Measurements from ENCODE around the gene FBXO34. TPM values are rescaled to one million over a fixed set of nuclear protein-coding genes. Genes with fewer than 3 reads are reported as not detected.
A peak's percentile ranks its signal among the peaks of the same experiment; 100 is the strongest.

FBXO34 gene
- total RNA-seq, 2 donors from 2014 or later, result 44.1 to 51.6 TPM

DNA sequence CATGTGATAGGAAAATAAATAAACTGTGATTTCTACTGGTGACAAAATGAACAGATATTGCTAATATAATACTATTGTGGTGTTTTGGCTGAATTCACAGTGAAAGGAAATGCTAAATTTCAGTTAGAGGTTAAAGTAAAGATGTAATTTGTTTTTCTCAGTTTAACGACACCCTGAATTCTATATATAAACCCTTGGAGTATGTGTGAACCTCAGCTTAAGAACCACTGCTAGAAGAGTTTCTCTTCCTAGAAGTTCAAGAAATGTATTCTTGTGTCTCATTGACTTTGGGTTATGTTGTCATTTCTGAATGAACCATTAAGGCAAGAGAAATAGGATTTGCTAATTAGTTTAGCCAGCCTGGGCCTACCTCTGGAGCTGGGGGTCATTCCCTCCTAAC, 8.2 kb downstream of the FBXO34 start:
- Histone ChIP-seq H3K4me1 (ENCODE audit: control insufficient read depth, insufficient read depth, low read length) (peaks cover 3% of the 10 kb centered on the region), H3K9me3 (ENCODE audit: control insufficient read depth, low read length) (peaks cover 24% of the 10 kb centered on the region), H3K27me3 (ENCODE audit: control insufficient read depth, insufficient read depth, low read length, poor library complexity, severe bottlenecking) (no peaks in the 10 kb centered on the region), H3K4me3 (ENCODE audit: low read length) (peak overlapping the region; percentile 63), H3K27ac (ENCODE audit: low read depth, low read length) (no peak overlapping the region), H3K9ac (ENCODE audit: extremely low read depth, low read length, poor library complexity, severe bottlenecking) (no peak overlapping the region), H3K36me3 (ENCODE audit: control insufficient read depth, insufficient read depth, low read length) (peaks cover 63% of the 10 kb centered on the region)
- no peak for DNase-seq
- Mint-ChIP-seq H3K4me3 (no peak overlapping the region), H3K4me1 (peaks cover 47% of the 10 kb centered on the region), H3K36me3 (ENCODE audit: low read depth) (peaks cover 42% of the 10 kb centered on the region), H3K9me3 (peaks cover 17% of the 10 kb centered on the region), H3K27ac (no peak overlapping the region), H3K27me3 (ENCODE audit: insufficient read depth) (no peaks in the 10 kb centered on the region)
- TF ChIP-seq, protein P1, sequence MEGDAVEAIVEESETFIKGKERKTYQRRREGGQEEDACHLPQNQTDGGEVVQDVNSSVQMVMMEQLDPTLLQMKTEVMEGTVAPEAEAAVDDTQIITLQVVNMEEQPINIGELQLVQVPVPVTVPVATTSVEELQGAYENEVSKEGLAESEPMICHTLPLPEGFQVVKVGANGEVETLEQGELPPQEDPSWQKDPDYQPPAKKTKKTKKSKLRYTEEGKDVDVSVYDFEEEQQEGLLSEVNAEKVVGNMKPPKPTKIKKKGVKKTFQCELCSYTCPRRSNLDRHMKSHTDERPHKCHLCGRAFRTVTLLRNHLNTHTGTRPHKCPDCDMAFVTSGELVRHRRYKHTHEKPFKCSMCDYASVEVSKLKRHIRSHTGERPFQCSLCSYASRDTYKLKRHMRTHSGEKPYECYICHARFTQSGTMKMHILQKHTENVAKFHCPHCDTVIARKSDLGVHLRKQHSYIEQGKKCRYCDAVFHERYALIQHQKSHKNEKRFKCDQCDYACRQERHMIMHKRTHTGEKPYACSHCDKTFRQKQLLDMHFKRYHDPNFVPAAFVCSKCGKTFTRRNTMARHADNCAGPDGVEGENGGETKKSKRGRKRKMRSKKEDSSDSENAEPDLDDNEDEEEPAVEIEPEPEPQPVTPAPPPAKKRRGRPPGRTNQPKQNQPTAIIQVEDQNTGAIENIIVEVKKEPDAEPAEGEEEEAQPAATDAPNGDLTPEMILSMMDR (conservative IDR thresholded peaks at IDR 0.05), result no peak
- 100% methylated on average over 1 of the region's 1 CpG for WGBS, 2 experiments (ENCODE audit: insufficient coverage in 1 of 2, insufficient read length in 1 of 2)

DNA sequence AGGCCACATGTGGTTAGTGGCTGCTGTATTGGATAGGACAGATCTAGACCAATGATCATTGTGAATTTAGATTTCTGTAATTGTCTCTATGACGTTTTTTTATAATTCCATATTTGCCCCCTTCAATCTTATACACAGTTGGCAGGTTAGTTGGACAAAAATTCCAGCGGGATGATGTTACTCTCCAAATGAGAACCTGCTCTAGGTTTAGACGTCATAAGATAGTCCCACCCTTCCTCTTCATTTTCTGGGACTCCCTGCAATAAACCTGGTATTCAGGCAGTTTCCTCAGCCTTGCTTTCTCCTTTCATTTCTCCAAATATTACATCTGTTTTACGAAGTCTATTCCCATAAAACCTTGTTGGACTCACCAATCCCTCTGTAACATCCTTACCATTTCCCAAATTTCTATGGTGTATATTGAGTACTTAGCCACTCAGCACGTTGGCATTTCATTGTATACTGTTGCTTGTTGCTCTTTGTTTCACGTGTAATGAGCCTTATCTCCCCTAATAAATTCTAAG, 10.2 kb downstream of the FBXO34 start:
- Mint-ChIP-seq H3K36me3 (ENCODE audit: low read depth) (peaks cover 47% of the 10 kb centered on the region), H3K4me3 (no peak overlapping the region), H3K4me1 (peaks cover 53% of the 10 kb centered on the region), H3K27ac (no peak overlapping the region), H3K27me3 (ENCODE audit: insufficient read depth) (no peaks in the 10 kb centered on the region), H3K9me3 (peaks cover 6% of the 10 kb centered on the region)
- Histone ChIP-seq H3K27ac (ENCODE audit: low read depth, low read length) (no peak overlapping the region), H3K4me1 (ENCODE audit: control insufficient read depth, insufficient read depth, low read length) (peaks cover 3% of the 10 kb centered on the region), H3K9me3 (ENCODE audit: control insufficient read depth, low read length) (peaks cover 17% of the 10 kb centered on the region), H3K36me3 (ENCODE audit: control insufficient read depth, insufficient read depth, low read length) (peaks cover 76% of the 10 kb centered on the region), H3K9ac (ENCODE audit: extremely low read depth, low read length, poor library complexity, severe bottlenecking) (no peak overlapping the region), H3K4me3 (ENCODE audit: low read length) (no peak overlapping the region), H3K27me3 (ENCODE audit: control insufficient read depth, insufficient read depth, low read length, poor library complexity, severe bottlenecking) (no peaks in the 10 kb centered on the region)
- WGBS, 2 experiments (ENCODE audit: insufficient coverage in 1 of 2, insufficient read length in 1 of 2), result 92 to 100% methylated on average over 2 to 6 of the region's 6 CpGs
- TF ChIP-seq, protein P1 (conservative IDR thresholded peaks at IDR 0.05), result no peak
- no peak for DNase-seq

DNA sequence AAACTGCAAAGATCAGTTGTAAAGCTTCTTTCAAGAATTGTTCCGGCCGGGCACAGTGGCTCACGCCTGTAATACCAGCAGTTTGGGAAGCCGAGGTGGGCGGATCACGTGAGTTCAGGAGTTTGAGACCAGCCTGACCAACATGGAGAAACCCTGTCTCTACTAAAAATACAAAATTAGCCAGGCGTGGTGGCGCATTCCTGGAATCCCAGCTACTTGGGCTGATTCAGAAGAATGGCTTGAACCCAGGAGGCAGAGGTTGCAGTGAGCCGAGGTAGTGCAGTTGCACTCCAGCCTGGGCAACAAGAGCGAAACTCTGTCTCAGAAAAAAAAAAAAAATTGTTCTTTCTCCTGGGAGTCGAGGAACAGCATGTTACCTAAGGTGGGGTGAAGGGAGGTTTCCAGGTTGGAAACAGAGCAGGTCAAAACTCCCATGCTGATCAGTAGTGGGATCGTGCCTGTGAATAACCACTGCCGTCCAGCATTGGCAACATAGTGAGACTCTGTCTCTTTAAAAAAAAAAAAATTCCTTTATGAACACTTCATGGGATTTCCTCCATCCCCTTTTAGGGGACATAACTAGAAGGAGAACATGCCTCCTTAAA, 13.9 kb downstream of the FBXO34 start:
- Histone ChIP-seq H3K9me3 (ENCODE audit: control insufficient read depth, low read length) (peaks cover 2% of the 10 kb centered on the region), H3K27ac (ENCODE audit: low read depth, low read length) (no peak overlapping the region), H3K27me3 (ENCODE audit: control insufficient read depth, insufficient read depth, low read length, poor library complexity, severe bottlenecking) (no peaks in the 10 kb centered on the region), H3K36me3 (ENCODE audit: control insufficient read depth, insufficient read depth, low read length) (peaks cover 70% of the 10 kb centered on the region), H3K4me1 (ENCODE audit: control insufficient read depth, insufficient read depth, low read length) (no peaks in the 10 kb centered on the region), H3K4me3 (ENCODE audit: low read length) (no peak overlapping the region), H3K9ac (ENCODE audit: extremely low read depth, low read length, poor library complexity, severe bottlenecking) (no peak overlapping the region)
- H3K27me3 Mint-ChIP-seq (ENCODE audit: insufficient read depth), result no peaks in the 10 kb centered on the region
- peaks cover 35% of the 10 kb centered on the region for H3K4me1 Mint-ChIP-seq
- no peak overlapping the region for H3K4me3 Mint-ChIP-seq
- H3K27ac Mint-ChIP-seq, result peak overlapping the region; percentile 44
- TF ChIP-seq, protein P1 (conservative IDR thresholded peaks at IDR 0.05), result no peak
- WGBS, 2 experiments (ENCODE audit: insufficient coverage in 1 of 2, insufficient read length in 1 of 2), result 87 to 94% methylated on average over 7 to 13 of the region's 13 CpGs
- no peak for DNase-seq
- H3K9me3 Mint-ChIP-seq, result peaks cover 2% of the 10 kb centered on the region
- peaks cover 35% of the 10 kb centered on the region for H3K36me3 Mint-ChIP-seq (ENCODE audit: low read depth)
